GM10266 (cell line): ENCODE measurements around the gene PER1.
A peak's percentile ranks its signal among the peaks of the same experiment; 100 is the strongest.
"Not testable (repeated sequence)": the region's sequence is repeated elsewhere in the genome, so short reads cannot be mapped to it uniquely, and the experiment has no call there.

Experiments
- DNase-seq: peaks from one replicate; pipeline ENCODE4 v3.0.0; 2012; ENCODE audit errors: extremely low spot score
- TF ChIP-seq, protein P1 (sequence below): IDR thresholded peaks from 2 replicates; pipeline ENCODE4 v1.5.1; 2012; ENCODE audit warnings: mild to moderate bottlenecking, low read depth; ENCODE audit not compliant: control insufficient read depth, insufficient read depth; ENCODE audit errors: missing control alignments

PER1 gene

DNA sequence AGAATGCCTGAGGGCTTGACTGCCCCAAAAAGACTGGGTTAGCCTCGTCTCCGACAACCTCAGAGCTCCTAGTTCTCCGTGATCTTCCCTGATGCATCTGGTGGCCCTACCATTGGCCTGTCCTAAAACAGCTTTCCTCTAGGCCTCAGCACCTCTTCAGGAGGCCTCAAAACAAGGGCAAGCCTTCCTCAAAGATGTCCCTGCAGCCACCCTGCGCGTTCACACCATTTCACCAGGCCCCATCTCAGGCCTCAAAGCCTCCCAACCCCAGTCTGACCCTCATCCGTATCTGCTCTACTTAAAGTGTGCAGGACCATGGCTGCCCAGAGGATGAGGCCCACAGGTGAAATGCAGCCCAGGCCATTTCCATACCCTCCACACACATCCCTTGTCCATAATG is 41.3 kb downstream of the PER1 start:
- TF ChIP-seq, protein P1, sequence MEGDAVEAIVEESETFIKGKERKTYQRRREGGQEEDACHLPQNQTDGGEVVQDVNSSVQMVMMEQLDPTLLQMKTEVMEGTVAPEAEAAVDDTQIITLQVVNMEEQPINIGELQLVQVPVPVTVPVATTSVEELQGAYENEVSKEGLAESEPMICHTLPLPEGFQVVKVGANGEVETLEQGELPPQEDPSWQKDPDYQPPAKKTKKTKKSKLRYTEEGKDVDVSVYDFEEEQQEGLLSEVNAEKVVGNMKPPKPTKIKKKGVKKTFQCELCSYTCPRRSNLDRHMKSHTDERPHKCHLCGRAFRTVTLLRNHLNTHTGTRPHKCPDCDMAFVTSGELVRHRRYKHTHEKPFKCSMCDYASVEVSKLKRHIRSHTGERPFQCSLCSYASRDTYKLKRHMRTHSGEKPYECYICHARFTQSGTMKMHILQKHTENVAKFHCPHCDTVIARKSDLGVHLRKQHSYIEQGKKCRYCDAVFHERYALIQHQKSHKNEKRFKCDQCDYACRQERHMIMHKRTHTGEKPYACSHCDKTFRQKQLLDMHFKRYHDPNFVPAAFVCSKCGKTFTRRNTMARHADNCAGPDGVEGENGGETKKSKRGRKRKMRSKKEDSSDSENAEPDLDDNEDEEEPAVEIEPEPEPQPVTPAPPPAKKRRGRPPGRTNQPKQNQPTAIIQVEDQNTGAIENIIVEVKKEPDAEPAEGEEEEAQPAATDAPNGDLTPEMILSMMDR = no peak
- DNase-seq = no peak

DNA sequence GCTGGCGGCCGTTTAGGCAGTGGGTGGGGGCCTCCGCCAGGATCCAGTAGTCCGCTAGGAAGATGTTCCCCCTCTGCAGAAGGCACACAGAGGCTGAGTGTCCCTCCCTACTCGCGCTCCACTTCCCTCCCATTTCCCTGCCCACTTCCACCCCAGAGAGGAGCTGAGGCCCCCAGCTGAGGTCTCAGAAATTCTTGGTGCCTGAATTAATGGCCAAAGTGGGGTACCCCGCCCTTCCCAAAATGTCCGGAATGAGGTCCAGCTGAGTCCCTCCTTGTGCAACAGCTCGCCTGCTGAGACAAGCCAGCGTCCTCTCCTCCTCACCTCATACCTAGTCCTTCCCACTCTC is 41.8 kb downstream of the PER1 start:
- TF ChIP-seq, protein P1 = no peak
- no peak for DNase-seq

DNA sequence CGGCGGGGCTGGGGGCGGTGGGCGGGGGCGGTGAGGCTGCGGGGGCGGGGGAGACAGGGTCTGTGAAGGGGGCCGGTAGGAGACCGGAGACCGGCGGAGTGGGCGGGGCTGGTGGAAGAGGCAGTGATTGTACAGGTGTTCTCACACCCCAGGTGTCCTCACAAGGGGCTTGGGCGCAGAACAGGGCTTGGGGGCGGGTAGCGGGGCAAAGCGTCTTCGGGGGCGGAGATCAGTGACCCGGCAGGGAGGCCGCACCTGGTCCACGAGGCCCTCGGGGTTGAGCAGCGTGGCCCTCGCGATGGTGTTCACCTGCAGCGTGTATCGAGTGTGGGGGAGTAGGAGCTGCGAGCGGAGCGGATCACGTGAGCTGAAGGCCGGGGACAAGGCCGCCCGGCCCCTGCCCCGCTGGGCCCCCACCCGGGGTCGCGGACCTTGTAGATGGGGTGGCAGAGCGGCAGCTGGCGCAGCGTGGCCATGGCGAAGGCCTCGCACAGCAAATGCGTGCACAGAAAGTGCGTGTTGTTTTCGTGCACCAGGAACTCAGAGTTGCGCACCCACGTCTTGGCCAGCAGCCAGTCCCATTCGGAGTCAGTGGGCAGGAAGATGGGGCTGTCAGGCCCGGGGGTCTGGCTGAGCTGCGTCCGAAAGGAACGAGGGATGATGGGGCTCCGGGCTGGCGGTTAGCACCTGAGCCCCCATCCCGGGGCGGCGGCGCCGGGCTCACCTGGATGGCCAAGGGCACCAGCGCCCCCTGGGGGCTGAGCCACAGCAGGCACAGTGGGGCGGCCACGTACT is 42.3 kb downstream of the PER1 start:
- TF ChIP-seq, protein P1 = peak; percentile 95
- peak; percentile 88 for DNase-seq

DNA sequence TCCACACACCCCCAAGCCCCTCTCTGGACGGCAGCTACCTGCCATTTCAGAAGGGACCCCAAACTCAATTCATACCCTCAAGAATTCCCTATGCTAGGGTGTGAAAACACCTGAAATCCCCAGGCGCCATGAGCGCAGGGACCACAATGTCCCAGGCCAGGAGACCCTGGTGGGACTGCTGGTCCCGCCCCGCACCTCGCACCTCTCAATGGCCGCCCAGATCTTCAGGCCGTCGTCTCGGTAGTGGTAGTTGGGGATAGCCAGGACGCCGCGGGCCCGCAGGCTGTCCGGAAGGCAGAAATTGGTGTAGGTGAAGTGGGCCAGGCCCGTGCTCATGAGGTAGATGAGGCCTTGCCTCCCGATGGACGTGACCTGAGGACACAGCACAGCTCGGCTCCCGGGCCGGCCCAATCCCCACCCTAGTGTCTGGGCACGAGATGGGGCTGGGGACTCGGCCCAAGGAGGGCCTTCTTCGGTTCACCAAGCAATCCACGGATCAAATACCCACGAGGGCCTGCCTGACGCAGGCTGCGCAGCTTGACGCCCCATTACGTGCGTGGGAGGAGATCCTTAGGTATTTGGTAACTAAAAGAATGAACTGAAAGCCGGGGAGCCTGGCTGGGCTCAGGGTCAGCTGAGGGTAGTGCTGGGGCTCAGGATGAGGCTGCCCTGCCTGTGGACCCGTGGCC is 43.1 kb downstream of the PER1 start:
- no peak for DNase-seq
- TF ChIP-seq, protein P1 = no peak

DNA sequence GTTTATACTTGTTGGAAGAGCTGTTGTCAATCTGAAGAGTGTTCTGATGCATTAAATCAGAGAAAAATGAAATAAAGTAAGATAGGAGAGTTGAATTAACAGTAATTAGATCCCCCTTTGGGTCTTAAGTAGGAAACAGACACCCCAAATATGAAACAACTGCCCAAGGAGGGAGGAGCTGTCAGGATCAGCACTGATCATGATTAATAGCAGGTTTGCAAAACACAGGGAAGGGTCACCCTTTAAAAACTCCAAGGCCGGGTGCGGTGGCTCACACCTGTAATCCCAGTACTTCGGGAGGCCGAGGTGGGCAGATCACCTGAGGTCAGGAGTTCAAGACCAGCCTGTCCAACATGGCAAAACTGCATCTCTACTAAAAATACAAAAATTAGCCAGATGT is 45.2 kb downstream of the PER1 start:
- not testable (repeated sequence) for DNase-seq

DNA sequence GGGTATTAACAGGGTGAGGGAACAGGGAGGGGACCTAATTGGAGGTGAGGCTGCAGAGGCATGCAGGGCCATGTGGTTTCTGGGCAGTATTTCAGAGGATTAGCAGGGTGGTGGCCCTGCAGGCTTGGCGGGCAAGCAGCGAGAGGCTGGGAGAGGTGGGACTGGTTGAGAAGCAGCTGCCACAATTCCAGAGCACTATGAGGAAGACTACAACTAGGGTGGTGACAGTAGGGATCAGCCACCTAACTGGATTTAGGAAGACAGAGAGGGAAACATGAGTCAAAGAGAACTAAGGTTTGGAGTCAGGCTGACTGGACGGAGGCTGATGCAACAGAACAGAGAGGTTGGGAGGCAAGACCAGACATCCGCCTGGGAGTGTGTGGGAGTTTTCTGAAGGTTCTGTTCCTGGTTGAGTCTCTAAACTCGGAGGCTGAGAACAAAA is 46.2 kb downstream of the PER1 start:
- no peak for DNase-seq
- TF ChIP-seq, protein P1 = no peak

DNA sequence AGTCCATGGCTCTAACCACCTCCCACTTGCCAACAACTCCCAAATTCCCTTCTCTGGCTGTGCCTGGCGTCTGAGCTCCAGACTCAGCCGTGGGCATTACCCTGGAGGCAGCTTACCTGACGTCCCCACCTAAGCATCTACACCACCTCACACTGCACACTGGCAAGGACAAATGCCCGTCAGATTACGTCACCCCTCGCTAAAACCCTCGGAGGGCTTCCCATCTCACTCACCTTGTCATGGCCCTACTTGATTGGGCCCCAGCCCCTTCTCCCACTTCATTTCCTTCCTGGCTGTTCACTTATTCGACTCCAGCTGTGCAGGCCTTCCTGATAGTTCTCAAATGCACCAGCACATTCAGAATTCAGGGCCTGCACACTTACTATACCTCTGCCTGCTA is 47.3 kb downstream of the PER1 start:
- no peak for DNase-seq
- TF ChIP-seq, protein P1 = no peak
